ENCODE data around the gene RFX3.

RFX3 gene

GRCh38 chr9:3475300-3476020 is 50.3 kb downstream of the RFX3 start:
- no peak for DNase-seq

- DNase-seq = no peak
These were observed 51.0 kb downstream of the RFX3 start for GRCh38 chr9:3474821-3475220.

- DNase-seq = no peak
These were observed 52.4 kb downstream of the RFX3 start for GRCh38 chr9:3473405-3473804.

- DNase-seq = no peak
These were observed 53.9 kb downstream of the RFX3 start for GRCh38 chr9:3471883-3472282.

- DNase-seq = no peak
These were observed 57.2 kb downstream of the RFX3 start for GRCh38 chr9:3468421-3469205.

GRCh38 chr9:3467593-3468219 is 58.1 kb downstream of the RFX3 start:
- peak; percentile 52 for DNase-seq

- DNase-seq = no peak
These were observed 61.7 kb downstream of the RFX3 start for GRCh38 chr9:3464033-3464638.

- peak; percentile 41 for DNase-seq
These were observed 66.9 kb downstream of the RFX3 start for GRCh38 chr9:3458806-3459475.

- DNase-seq = no peak
These were observed 68.6 kb downstream of the RFX3 start for GRCh38 chr9:3457175-3457574.

- DNase-seq = no peak
These were observed 70.1 kb downstream of the RFX3 start for GRCh38 chr9:3455717-3456116.

- no peak for DNase-seq
These were observed 70.7 kb downstream of the RFX3 start for GRCh38 chr9:3455094-3455493.

- DNase-seq = no peak
These were observed 73.8 kb downstream of the RFX3 start for GRCh38 chr9:3451956-3452355.

GRCh38 chr9:3447788-3448187 is 78.0 kb downstream of the RFX3 start:
- no peak for DNase-seq

- DNase-seq = no peak
These were observed 78.7 kb downstream of the RFX3 start for GRCh38 chr9:3447143-3447542.

- no peak for DNase-seq
These were observed 79.5 kb downstream of the RFX3 start for GRCh38 chr9:3446313-3446712.

GRCh38 chr9:3444016-3444415 is 81.8 kb downstream of the RFX3 start:
- no peak for DNase-seq

- no peak for DNase-seq
These were observed 84.5 kb downstream of the RFX3 start for GRCh38 chr9:3441197-3441816.

GRCh38 chr9:3436629-3437420 is 89.0 kb downstream of the RFX3 start:
- DNase-seq = no peak

GRCh38 chr9:3435732-3436131 is 90.1 kb downstream of the RFX3 start:
- DNase-seq = no peak

GRCh38 chr9:3434594-3434993 is 91.2 kb downstream of the RFX3 start:
- no peak for DNase-seq

GRCh38 chr9:3433754-3434153 is 92.0 kb downstream of the RFX3 start:
- DNase-seq = no peak

GRCh38 chr9:3433066-3433465 is 92.7 kb downstream of the RFX3 start:
- no peak for DNase-seq

All from NCI-H510A treated with DMSO at 0.1 percent for 48 hours (cell line).